Myocyte (in vitro differentiated cells): ENCODE results near the gene RHOD. TPM values are rescaled to one million over a fixed set of nuclear protein-coding genes. Genes with fewer than 3 reads are reported as not detected.

Source experiments
- DNase-seq: peaks from one replicate; pipeline ENCODE4 v3.0.0-alpha.2; 2012; ENCODE audit warnings: low read depth
- total RNA-seq: library from RNA; depleted of rRNA; stranded (reverse); fragments of >200 nt; gene quantifications from 2 replicates; pipeline ENCODE4 v1.2.3, GENCODE V29; 2014

Gene RHOD
- total RNA-seq, 1 donor from 2014 or later: 0.32 TPM

DNA sequence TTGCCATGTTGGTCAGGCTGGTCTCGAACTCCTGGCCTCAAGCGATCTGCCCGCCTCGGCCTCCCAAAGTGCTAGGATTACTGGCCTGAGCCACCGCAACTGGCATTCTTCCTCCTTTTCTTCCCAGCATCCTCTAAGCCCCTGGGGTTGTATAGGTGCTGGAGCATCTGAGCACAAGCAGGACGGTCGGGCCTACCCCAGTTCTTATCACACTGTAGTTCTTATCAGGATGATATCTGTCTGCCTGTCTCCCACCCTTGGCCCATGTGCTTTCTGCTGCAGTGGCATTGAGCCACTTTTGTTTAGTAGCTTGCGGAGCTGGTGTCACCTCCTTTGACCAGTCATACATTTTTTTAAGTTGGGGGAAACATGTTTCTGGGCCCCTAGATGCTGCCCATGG is 1.9 kb downstream of the RHOD start:
- no peak for DNase-seq

GRCh38 chr11:67059671-67060070 is 3.0 kb downstream of the RHOD start:
- no peak for DNase-seq

DNA sequence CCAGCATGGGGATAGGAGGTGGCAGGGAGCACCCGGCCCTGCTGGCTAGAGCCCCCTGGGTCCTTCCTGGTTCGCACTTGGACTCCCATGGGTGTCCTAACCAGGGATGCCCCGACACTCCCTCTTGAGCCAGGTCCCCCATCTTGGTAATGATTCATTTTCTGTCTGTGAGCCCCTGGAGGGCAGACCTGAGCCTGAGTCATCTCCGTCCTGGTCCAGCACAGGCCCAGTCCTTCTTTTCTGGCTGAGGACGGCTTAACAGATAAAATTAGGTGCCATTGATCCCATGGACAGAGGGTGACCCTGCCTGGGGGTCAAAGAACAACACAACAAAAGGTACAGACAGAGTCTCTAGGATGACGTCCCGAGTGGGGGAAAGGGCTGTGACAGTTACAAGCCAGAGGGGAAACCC is 3.5 kb downstream of the RHOD start:
- DNase-seq: no peak

- no peak for DNase-seq
Observed at GRCh38 chr11:67062526-67063373, 6.1 kb downstream of the RHOD start.

- no peak for DNase-seq
Observed at GRCh38 chr11:67066333-67066709, 9.7 kb downstream of the RHOD start.

DNA sequence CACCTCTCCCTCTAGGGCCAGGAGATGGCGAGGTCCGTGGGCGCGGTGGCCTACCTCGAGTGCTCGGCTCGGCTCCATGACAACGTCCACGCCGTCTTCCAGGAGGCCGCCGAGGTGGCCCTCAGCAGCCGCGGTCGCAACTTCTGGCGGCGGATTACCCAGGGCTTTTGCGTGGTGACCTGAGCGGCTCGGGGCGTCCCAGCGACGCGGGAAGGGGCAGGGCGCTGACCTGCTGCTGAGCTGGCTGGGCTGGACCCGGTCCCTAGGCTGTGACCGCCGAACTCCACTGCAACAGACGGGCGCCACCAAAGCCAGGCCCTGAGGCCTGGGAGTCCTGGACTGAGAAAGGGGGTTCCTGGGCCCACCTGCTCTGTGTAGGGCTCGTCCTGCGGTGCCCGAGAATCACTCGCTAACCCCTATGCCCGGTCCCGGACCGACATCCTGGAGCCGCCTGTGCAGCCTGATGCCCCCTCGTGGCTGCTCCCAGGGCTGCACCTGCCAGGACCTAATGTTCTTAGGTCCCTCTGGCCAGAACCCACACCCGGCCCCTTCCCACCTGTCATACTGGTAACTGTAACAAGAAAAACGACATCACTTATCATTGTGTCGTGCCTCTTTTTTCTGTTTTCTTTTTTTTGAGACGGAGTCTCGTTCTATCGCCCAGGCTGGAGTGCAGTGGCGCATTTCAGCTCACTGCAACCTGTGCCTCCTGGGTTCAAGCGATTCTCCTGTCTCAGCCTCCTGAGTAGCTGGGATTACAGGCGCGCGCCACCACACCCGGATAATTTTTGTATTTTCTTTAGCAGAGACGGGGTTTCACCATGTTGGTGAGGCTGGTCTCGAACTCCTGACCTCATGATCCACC is 15.0 kb downstream of the RHOD start:
- peak; percentile 47 for DNase-seq

DNA sequence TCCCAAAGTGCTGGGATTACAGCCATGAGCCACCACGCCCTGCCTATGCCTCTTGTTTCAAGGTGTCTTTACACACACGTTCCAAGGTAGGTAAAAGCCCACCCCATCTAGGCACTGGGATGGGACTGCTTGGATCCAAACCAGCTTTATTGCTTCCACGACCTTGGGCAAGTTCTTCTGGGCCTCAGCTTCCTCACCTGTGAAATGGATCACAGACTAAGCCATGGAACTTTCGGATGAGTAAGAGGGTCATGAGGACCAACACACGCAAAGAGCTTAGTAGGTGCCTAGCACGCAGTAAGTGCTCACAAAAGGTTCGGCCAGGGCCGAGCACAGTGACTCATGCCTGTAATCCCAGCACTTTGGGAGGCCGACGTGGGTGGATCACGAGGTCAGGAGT is 15.6 kb downstream of the RHOD start:
- no peak for DNase-seq

DNA sequence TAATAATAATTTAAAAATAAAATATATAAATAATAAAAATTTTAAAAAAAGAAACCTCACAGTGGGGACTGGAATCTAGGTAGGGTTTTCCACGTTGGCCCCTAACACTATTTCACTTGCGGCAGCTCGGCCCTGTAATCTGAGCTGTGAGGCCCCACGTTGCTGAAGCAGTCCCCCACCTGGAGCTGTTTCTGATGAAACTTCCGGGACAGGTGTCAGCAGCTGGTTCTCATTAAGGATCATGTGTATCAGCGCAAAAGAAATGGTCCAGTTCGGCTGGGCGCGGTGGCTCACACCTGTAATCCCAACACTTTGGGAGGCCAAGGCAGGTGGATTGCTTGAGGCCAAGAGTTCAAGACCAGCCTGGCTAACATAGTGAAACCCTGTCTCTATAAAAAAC is 17.3 kb downstream of the RHOD start:
- DNase-seq: no peak

- no peak for DNase-seq
Observed at GRCh38 chr11:67076202-67076601, 19.6 kb downstream of the RHOD start.

GRCh38 chr11:67079065-67079705 is 22.5 kb downstream of the RHOD start:
- DNase-seq: no peak

GRCh38 chr11:67082071-67082791 is 25.6 kb downstream of the RHOD start:
- no peak for DNase-seq

DNA sequence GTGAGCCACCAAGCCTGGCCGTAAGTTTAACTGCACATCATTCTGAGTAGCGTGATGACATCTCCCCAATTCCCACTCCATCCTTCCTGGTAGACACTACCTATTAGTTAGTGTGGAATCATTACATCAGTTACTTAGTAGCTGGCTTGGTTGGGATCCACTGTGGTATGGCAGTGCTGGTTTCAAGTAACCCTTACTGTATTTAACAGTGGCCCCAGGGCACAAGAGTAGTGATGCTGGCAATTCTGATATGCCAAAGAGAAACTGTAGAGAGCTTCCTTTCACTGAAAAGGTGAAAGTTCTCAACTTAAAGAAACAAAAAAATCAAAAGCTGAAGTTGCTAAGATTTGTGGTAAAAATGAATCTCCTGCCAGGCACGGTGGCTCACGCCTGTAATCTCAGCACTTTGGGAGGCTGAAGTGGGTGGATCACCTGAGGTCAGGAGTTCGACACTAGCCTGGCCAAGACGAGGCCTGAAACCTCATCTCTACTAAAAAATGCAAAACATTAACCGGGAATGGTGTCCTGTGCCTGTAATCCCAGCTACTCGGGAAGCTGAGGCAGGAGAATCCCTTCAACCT is 27.2 kb downstream of the RHOD start:
- no peak for DNase-seq

- no peak for DNase-seq
Observed at GRCh38 chr11:67085617-67086016, 29.0 kb downstream of the RHOD start.

DNA sequence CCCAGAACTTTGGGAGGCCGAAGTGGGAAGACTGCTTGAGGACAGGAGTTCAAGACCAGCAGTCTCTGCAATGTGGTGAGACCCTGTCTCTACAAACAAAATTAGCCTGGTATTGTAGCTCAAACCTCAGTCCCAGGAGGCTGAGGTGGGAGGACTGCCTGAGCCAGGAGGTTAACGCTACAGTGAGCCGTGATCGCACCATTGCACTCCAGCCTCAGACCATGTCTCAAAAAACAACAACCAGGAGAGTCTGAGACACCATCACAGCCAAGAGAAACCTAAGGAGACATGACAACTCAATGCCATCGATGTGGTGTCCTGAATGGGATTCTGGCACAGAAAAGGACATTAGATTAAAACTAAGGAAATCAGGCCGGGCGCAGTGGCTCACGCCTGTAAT is 34.1 kb downstream of the RHOD start:
- no peak for DNase-seq

GRCh38 chr11:67095214-67095507 is 38.5 kb downstream of the RHOD start:
- DNase-seq: no peak

DNA sequence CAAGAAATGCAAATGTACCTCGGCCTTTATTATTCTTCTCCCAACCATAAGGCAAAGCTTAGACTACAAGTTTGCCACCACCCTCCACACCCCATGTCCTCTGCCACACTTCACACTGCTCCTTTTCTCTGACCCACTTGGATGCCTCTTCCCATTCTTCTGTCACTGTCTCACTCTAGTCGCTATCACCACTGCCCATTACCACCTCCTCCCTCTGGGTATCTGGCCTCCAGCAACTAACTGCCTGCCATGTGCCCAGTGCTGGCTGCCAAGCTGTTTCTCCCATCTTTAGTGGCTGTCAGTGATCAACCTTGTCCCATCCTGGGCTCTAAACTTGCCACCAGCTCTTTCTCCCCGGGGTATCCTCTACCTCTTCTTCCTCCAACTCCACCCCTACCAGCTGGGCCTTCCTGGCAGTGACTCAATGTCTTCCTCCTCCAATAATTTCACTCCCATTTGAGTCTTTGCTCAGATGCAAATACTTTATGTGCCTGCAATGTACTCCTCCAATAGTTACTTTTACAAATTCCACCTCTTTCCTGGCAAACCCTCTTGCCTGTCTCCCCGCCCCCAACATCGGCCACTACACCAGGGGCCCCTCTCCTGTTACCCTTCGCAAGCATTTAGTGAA is 42.3 kb downstream of the RHOD start:
- DNase-seq: no peak

DNA sequence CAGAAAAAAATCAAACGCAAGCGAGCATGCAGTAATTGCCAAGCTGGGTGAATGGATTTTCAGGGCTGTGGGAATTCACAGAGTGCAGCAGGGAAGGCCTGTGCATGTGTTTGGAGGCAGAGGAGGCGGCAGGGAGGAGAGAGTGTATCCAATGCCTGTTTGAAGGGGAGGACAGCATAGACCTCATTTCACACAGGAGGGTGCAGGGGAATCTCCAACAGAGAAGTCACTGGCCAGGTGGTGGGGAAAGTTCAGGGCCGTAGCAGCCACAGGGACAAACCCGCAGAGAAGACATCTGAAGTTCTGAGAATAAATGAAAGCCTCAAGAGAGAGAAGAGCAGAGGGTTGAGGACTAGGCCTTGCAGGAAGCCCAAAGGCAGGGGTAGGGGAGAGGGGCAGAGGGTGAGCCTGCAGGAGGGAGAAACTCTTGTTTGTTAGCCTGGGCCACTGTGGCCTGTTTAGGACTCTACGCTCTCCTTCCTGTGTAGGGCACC is 43.2 kb downstream of the RHOD start:
- DNase-seq: no peak

DNA sequence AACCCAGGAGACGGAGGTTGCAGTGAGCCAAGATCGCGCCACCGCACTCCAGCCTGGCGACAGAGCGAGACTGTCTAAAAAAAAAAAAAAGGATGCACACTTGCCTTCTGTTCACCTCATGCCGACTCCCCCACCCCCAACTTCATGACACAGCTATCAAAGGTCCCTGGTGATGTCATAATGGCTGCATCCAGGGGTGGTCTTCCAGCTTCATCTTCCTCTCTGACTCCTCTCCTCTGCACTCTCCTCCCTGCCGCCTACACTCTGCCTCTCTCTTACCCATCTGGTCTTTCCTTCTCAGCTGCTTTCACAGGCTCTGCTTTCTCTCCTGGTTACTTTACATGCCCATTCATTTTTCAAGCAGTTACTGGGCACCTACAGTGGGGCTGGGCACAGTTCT is 46.0 kb downstream of the RHOD start:
- DNase-seq: no peak

DNA sequence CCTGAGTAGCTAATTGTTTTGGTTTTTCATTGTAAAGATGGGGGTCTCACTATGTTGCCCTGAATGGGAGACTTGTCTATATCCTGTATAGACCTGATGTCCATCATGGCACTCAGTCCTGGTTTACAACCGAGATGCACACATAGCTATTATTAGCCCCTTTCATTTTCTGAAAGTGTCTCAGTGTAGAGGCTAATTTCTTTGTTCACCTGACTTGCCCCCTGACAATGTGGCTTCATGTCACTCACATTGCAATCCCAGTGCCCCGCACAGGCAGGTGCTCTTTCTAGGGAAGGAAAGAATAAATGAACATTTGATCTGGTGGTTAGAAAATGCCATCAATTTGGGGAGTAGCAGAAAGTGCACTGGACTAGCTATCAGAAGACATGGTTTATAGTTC is 49.3 kb downstream of the RHOD start:
- DNase-seq: no peak

DNA sequence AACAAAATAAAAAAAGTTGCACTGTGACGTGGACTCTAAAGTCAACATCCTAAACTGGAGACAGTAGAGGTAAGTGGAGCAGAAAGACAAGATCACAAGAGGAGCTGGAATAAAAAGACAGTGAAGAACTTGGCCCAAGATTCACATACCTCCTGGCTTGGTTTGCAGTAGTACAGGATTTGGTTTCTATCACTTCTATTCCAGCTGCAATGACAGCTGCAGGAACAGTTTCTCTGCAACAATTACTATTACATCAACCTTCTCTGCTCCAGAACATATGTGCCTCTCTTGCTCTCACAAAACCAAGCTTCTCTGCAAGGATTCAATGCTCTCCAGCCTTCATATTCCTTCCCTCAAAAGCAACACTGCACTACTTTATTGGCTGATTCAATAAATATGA is 54.6 kb downstream of the RHOD start:
- DNase-seq: peak; percentile 47
